GM18870 (cell line): ENCODE results near the gene PANK1.

Source experiments
- ATAC-seq: cut with Tn5 transposase; IDR thresholded peaks from one replicate; pipeline ENCODE4 v1.9.1; 2021; ENCODE audit warnings: moderate library complexity; ENCODE audit not compliant: unreplicated experiment

The PANK1 gene

DNA sequence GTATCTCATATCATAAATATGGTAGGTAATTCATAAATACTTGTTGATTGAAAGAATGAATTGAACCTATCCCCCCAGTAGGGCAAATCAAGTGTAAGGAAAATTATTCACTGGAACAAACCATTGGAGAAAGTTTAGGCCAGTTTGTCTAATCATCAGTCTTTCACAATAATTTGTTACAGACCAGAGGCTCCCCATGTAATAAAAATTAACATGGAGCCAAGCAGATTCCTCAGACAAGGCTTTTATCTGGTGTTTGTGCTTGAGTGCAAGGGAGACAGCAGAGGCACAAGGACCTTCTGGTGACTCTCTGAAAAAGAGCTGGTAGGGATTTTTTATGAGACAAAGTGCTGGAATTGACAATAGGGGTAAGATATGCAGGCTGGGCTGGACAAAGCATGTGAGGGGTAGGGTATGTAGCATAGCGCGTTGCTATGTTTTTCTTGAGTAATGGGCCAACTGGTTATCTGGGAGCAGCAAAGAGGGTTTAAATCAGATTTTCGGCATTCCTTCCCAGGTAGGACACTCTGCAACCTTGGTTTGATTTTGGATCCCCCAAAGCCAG, 7.8 kb upstream of the PANK1 start:
- no peak for ATAC-seq

DNA sequence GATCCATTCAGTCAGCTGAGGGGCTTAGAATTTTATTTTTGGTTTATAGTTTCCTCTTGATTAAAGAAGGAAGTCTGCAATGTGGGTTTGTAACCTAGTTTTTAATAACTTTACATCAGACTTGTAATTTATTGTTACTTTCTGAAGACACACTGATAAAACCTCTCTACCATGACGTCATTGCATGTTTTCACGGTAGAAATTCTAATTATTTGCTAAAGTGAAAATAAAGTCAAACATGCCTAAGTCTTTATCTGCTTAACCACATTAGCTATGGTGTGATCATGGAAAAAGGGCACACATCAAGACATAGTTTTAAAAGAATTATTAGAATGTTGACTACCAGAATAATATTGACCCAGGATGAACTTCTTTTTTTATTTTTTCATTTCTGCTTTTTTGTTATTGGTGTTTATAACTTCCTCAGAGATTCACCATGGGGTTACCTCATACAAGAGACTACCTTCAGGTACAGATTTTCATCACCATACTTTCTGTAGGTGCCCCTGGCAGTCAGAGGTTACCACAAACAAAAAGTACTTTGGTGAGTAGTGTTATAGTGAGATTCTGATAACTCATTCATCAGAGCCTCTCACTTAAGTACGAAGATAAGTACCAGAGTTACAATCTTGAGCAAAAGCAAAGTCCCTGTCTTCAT, 7.0 kb upstream of the PANK1 start:
- peak; percentile 55 for ATAC-seq

DNA sequence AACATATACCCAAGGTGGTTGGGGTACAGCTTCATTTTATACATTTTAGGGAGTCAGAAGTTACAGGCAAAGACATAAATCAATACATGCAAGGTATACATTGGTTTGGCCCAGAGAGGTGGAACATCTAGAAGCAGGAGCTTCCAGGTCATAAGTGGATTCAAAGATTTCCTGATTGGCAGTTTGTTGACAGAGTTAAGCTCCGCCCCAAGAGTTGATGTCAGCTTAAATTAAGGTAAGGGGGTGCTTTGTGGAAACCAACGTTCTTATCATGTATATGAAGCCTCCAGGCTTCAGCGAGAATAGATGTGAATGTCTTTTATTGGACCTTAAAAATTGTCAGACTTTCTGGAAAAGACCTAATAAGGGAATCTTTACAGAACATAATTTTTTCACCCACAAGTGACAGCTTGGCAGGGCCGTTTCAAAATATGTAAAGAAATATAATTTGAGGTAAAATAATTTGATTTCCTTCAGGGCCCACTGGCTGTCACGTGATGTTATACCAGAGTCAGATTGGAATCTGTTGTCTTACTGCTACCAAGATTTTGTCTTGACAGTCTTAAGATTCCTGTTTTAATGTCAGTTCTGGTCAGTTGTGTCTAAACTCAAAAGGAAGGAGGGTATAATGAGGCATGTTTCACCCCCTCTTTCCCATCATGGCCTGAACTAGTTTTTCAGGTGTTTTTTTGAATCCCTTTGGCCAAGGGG, 6.3 kb upstream of the PANK1 start:
- ATAC-seq, result no peak

DNA sequence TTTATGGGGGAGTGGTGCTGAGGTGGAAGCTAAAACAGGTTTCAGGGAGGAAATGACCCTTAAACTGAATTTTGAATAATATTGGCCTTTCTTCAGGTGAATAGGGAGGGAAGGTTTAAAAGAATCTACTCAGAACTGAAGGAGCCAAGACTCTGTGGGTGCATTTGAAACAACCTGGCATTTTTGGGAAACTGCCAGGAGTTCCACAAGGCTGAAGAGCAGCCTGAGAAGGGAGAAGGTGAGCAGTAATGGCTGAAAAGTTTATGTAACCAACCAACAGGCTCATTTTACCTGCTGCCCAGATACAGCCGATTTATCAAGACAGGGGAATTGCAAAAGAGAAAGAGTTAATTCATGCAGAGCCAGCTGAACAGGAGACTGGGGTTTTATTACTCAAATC, 4.0 kb upstream of the PANK1 start:
- ATAC-seq, result no peak

DNA sequence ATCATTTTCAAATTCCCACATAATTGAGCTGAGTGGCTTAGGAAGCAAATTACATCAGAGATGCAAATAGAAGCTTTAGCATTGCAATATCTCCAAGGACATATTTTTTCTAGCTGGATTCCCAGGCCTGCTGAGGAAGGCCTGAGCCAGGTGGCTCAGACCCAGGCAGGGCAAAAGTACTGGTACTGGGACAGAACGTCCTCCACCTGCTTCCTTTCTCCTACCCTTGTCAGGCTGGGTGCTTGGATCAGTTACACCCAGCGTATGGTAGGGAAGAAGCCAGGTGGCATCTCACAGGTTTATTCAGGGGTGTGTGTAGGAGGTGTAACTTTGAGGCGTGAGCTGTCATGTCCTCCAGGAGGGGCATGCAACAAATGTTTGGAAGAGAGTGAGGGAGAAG, 3.0 kb upstream of the PANK1 start:
- no peak for ATAC-seq

DNA sequence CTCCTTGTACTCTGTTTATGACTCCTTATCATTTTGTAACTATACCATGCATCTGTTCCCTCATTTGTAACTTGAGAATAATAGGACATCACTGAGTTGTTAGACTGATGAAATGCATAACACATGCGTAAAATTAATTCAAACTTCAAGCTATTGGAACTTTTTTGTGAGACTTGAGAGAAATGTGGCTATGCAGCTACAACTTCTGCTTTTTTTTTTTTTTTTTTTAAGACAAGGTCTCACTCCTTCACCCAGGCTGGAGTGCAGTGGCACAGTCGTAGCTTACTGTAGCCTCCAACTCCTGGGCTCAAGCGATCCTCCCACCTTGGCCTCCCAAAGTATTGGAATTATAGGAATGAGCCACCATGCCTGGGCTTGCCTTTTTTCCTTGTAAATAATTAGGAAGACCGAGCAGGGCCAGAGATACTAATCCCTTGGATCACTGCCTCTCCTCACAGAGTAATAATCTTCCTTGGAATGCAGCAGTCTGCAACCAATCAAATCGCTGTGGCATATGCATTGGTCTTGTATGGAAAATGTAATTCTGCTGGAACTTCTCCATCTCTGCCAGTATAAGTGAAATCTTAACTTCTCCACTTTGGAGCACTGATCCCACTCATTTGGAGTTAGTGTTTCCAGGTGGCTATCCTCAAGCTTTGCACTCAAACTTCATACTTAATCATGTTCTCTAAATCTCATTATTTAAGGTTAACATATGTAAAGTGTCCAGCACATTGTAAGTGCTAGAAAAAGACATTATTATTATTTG, 2.0 kb upstream of the PANK1 start:
- ATAC-seq, result no peak

DNA sequence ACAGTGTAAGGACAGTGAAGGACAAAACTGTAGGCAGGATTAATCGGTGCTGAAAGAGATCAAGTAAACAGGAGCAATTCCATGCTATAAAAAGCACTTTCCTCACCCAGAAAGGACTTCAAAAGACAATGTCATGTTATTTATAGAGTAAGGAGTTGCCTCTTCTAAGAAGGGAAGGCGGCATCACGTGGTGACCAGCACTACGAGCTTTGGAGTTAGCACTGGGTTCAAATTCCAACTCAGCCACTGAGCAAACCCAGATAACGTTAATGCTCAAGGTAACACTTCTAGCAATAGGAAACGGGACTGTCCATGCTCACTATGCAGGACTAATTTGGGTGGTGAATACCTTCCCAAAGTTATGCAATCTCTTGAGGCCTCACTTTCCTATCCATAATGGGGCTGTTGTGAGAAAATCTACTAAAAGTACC, 715 bp upstream of the PANK1 start:
- ATAC-seq, result no peak

DNA sequence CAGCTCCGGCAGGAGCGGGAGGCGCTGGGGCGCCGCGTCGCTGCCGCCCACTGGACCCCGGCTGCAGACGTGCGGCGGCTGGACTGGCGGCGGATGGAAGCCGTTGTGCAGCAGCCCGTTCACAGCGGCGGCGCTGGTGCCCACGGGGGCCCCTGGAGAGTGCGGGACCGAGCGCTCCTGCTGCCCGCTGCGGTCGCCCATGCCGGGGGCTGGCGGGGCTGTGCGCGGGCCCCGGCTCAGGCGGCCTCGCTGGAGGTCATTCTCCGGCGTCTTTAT, 413 bp downstream of the PANK1 start:
- ATAC-seq, result peak; percentile 18

DNA sequence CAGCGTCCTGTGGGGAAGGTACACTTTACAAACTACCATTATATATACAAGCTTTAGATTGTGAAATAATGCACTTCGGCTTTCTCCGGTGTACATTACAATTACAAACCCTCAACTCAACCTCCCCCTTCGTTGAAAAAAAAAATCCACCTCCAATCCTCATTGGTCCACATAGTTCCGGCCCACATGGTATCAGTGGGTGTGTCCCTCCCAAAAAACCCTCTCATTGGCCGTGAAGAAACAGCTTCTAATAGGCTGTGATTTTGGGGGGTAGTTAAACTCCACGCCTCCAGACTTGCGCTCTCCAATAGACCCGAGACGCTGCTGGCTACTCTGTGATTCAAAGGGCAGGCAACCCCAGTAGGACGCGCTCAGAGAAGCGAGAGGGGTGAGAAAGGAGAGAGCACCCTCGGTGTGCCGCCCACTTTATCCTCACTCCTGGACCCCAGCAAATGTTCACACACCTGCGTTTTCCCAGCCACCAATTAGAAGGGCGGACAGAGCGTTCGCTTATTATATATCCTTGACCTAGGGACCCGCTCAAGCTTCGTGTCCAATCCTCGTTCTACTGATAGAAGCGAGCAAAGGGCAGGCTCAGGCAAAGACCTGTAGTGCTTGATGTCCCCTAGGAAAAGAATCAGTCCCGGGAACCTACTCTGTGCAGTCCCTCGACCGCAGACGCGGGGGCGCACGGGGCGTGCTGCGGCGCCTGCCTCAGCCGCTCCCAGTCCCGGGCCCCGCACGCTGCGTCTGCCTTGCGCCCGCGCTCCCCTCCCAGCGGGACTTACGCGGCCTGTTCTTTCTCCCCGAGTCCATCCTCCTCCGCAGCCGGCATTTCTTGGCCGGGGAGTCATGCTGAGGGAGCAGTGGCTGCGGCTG, 991 bp downstream of the PANK1 start:
- ATAC-seq, result peak; percentile 91

DNA sequence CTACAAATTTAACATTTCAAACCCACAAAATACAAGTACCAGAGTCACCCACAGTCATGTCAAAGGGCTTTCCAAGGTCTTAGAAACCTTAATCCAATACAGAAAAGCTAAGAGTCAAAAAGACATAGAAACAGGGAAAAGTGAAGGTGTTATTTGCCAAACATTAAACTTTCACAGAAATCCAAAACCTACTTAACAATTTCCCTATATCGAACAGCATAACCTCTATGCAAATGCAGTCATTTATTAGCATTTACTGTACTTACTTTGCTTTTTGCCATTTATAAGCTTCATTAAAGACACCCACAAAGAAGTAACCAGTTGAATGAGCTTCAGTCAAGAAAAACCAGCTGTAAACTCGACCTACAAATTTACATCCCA, 1.6 kb downstream of the PANK1 start:
- ATAC-seq, result no peak

DNA sequence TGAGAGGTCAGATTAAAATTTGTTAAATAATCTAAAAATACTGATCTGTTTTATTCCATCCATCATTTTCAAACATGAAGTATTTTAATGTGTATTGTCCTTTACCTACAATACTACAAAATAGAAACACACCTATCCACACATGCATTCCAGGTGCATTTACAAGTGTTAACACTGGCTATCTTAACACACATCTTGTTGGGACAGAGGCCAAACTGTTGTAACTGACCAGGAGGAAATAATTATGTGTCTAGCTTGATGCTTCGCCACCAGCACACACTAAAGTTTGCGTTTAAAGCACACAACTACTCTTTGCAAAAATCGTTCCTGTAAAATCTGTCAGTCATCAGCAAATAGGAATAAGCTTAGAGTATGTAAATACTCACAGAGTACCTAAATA, 2.8 kb downstream of the PANK1 start:
- no peak for ATAC-seq

DNA sequence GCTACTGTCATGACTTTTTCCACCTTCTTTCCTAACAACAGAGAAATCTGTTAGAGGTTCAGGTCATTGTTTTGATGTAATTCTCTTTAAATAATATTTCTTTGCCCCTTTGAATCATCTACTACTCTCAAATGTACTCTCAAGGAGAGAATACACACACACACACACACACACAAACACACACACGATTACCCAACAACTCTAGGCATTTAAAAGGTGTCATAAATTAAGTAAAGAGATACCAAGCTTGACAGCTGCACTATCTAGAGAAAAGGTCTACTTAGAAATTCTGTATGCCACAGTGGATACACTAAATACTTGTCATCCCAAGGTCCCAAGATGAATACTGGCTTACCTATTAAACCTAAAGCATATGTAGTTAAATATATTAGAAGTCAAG, 4.8 kb downstream of the PANK1 start:
- ATAC-seq, result no peak

DNA sequence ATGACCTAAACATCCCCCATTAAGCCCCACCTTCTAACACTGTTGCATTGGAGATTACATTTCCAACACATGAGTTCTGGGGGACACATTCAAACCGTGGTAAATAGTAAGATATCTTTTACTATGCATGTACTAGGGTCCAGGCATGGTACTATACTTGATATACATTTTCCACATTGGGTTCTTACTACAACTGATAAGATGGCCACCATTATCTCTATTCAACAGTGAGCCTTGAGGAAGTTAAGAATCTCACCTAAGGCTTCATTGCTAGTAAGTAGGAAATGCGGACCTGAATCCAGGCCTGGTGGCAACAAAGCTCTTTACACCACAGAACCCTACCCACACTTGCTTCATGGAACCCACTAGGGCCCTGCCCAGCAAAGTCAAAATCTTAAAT, 5.7 kb downstream of the PANK1 start:
- ATAC-seq, result no peak

DNA sequence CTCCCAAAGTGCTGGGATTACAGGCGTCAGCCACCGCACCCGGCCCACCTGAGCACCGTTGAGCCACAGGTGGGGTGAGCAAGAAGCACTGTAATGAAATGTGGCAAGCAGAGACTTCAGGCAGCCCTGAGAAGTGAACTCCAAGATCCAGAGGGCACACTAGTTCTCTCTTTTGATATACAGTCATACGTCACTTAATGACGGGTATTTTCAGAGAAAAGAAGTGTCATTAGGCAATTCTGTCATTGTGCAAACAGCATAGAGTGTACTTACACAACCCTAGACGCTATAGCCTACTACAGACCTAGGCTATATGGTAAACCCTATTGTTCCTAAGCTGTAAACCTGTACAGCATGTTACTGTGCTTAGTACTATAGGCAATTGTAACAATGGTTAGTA, 7.9 kb downstream of the PANK1 start:
- no peak for ATAC-seq

DNA sequence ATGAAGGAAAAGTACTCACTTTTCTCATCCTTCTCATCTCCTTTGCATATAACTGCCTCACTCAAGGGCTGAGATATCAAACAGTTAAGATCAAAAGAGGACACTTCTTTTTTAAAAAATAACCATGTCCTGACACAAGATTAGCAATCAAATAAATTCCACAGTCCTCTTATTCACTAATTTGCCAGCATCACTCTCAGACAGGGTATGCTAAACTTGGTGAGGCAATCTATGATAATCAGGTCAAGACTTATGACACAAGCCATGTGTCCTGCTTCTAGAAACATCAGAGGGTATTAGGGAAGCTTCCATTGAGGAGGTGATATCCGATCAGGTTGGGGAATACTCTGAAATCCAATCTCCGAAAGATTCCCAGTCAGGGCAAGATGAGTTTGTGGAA, 10.4 kb downstream of the PANK1 start:
- ATAC-seq, result no peak

DNA sequence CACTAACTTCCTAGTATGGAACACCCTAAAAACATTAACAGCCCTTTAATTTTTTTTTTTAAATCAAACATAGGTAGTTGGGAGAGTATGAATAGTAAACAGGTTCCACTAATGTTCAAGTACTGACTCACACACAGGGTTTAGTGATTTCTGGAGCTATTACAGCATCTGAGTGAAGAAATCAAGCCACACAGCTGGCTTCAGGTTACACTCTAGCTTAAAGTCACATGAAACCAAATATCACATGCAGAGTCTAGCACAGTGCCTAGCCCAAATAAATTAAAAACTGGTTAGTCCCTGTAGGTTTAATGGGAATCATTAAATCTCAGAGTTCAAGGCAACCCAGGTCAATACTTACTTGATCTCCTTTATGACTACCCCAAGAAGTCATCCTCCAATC, 11.6 kb downstream of the PANK1 start:
- no peak for ATAC-seq

DNA sequence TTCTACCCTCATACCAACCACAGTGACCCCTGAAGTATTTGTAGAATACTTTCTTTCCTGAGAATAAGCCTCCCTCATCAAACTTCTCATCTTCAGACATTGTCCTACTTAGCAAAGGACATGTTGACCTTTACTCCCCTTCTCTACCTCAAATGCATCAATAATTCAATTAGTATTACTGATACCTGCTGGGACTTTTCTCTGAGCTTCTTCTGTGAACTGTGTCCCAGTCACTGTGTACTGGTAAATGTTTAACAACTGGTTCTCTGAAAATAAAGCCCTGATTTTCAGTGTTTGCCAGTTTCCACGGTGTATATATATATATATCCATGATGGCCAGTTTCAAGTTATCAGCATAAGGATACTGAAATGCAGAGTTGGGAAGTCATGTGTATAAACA, 12.2 kb downstream of the PANK1 start:
- ATAC-seq, result no peak

DNA sequence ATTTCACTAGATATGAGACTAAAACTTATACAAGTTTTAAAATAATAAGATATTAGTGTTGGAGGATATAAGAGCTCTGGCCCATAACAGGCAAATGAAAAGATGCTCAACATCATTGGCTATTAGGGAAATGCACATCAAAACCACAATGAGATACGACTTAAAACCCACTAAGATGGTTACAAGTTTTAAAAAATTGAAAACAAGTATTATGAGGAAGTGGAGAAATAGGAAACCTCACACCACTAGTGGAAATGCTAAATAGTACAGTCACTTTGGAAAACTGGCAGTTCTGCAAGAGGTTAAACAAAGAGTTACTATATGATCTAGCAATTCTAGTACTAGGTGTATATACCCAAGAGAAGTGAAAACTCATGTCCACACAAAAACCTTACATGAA, 17.2 kb downstream of the PANK1 start:
- ATAC-seq, result no peak

DNA sequence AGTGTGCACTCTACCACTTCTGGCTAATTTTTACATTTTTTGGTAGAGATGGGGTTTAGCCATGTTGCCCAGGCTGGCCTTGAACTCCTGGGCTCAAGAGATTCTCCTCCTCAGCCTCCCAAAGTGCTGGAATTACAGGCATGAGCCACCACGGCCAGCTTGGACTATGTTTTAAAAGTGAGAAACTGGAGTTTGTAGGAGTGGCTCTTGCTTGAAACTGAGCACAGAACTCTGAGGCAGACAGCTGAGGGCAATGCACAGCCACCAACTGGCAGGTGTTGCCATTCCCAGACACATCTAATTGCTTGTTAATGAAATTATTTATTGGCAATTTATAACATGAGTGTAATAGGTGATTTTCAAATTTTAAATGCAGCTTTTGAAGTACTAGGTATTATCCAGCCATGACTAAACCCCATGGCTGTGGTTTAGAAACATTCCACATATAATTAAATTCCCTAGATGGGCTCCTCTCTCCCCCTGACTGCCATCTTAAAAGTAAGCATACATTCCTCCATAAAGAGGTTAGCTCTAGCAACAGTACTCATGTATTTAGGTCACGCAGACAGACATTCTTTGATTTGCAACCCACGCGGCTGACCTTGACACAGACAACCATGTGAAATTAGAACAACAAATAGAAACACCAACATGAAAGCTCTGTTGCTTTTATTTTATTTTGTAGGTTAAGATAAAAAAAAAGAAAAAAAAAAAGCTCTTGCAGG, 19.8 kb downstream of the PANK1 start:
- no peak for ATAC-seq

DNA sequence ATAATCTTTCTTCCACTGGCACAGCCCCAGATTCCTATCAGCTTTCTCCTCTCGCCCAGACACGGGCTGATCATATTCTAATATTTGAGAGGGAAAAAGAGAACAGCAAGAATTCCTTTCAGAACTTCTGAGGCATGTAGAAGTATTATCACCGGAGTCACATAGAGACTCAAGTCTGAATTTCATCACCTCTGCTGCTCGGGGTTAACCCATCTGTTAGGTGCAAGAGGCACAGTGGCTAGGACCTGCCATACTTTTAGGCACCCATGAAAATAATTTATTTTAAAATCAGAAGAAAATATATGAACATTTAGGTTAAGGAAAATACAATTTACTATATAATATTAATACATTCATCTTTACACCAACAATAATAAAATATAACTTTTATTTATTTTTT, 21.0 kb downstream of the PANK1 start:
- no peak for ATAC-seq

DNA sequence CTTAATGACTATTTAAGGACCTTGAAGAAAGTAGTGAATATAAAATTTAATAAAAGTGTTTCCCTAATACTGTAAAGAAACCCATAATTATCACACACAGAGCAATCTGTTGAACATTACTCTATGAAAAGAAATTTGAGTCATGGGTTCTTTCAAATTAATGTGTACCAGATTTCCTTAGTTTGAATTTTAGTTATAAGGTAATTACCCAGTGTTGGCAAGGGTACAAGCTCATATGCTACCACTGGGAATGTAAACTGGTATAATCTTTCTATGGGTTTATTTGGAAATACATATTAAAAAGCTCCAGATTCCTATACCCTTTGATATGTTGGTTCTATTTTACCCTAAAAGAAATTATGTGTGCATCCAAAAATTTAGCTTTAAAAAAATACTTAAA, 22.9 kb downstream of the PANK1 start:
- ATAC-seq, result no peak
